Effector memory CD4-positive, alpha-beta T cell (primary cell): ENCODE data around the gene TTBK1.

Source experiments
- DNase-seq, 3 donors: peaks; one replicate each; pipeline ENCODE4 v3.0.0-alpha.2; 2020
- H3K27ac ChIP-seq: 2 replicates; pipeline ENCODE4 v1.7.0; 2013; ENCODE audit warnings: mild to moderate bottlenecking, low read length, moderate library complexity; ENCODE audit not compliant: insufficient read depth, poor library complexity, severe bottlenecking
- H3K27me3 ChIP-seq: replicated peaks from 2 replicates; pipeline ENCODE4 v1.7.0; 2013; ENCODE audit warnings: mild to moderate bottlenecking, low read length; ENCODE audit not compliant: insufficient read depth, control insufficient read depth, poor library complexity, severe bottlenecking
- H3K36me3 ChIP-seq: 2 replicates; pipeline ENCODE4 v1.7.0; 2013; ENCODE audit warnings: mild to moderate bottlenecking, low read length, moderate library complexity; ENCODE audit not compliant: control insufficient read depth, insufficient read depth
- H3K4me1 ChIP-seq: 2 replicates; pipeline ENCODE4 v1.7.0; 2013; ENCODE audit warnings: low read length, mild to moderate bottlenecking; ENCODE audit not compliant: control insufficient read depth, insufficient read depth, poor library complexity, severe bottlenecking
- H3K4me3 ChIP-seq: 2 replicates; pipeline ENCODE4 v1.7.0; 2013; ENCODE audit warnings: low read length, low read depth, mild to moderate bottlenecking; ENCODE audit not compliant: insufficient read depth, poor library complexity, severe bottlenecking
- H3K9me3 ChIP-seq: 2 replicates; pipeline ENCODE4 v1.7.0; 2013; ENCODE audit warnings: mild to moderate bottlenecking, low read length, moderate library complexity; ENCODE audit not compliant: control insufficient read depth

Gene TTBK1

DNA sequence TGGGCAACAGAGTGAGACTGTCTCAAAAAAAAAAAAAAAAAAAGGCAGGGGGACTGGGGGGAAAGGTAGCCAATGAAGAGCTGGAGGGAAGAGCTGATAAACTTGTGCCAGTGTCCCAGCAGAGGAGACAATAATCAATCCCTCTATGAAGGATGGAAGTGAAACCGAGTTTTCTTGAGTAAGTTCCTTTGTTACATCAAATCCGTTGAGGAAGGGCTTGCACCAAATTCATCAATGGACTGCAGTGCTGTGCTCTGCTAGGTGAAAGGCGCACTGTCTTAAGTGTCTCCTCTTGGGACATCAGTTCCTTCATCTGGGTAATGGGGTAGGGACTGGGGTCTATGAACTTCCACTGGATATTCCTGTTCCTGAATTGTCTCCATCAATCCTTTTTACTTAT, 68.4 kb downstream of the TTBK1 start:
- Histone ChIP-seq H3K4me1 (peaks cover 7% of the 10 kb centered on the region), H3K4me3 (no peak overlapping the region), H3K9me3 (no peaks in the 10 kb centered on the region), H3K36me3 (no peaks in the 10 kb centered on the region), H3K27me3 (no peaks in the 10 kb centered on the region), H3K27ac (no peak overlapping the region)
- DNase-seq = no peak

DNA sequence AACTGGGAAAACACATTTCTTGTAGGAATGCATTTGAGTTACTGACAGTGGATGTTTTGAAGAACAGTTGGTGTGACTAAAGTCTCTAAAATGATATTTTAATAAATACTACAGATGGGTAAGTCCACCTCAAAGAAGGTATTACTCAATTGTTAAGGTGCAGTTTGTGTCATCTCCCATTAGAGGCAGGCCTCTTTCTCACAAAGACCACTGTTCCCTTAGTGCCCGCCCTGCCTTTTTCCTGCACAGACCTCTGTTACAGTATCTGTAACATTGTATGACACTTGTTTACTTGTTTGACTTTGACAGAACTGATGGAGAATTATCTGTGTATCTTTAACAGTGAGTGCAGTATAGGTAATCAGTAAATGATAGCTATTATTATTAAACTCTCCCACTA, 70.5 kb downstream of the TTBK1 start:
- Histone ChIP-seq H3K4me3 (no peak overlapping the region), H3K36me3 (no peaks in the 10 kb centered on the region), H3K4me1 (peaks cover 4% of the 10 kb centered on the region), H3K27me3 (no peaks in the 10 kb centered on the region), H3K9me3 (no peaks in the 10 kb centered on the region), H3K27ac (no peak overlapping the region)
- no peak for DNase-seq

- Histone ChIP-seq H3K9me3 (no peaks in the 10 kb centered on the region), H3K36me3 (no peaks in the 10 kb centered on the region), H3K4me3 (no peak overlapping the region), H3K27me3 (no peaks in the 10 kb centered on the region), H3K4me1 (no peaks in the 10 kb centered on the region), H3K27ac (no peak overlapping the region)
- no peak for DNase-seq
Measured at GRCh38 chr6:43318011-43318410, 74.7 kb downstream of the TTBK1 start.

DNA sequence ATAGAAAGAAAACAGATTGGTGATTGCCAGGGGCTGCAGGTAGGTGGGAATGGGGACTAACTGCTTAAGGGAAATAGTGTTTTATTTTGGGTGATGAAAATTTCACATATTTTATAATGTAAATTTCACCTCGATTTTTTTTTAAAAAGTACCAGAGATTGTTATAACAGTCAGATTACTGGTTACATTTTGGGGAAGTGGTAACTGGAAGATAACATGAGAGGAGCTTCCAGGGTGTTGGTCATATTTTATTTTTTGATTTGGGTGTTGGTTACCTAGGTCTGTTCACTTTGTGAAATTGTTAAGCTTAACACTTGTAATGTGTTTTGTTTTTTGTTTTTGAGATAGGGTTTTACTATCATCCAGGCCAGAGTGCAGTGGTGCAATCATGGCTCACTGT, 82.6 kb downstream of the TTBK1 start:
- Histone ChIP-seq H3K36me3 (no peaks in the 10 kb centered on the region), H3K9me3 (no peaks in the 10 kb centered on the region), H3K27ac (no peak overlapping the region), H3K27me3 (no peaks in the 10 kb centered on the region), H3K4me3 (no peak overlapping the region), H3K4me1 (peaks cover under 1% of the 10 kb centered on the region)
- no peak for DNase-seq

DNA sequence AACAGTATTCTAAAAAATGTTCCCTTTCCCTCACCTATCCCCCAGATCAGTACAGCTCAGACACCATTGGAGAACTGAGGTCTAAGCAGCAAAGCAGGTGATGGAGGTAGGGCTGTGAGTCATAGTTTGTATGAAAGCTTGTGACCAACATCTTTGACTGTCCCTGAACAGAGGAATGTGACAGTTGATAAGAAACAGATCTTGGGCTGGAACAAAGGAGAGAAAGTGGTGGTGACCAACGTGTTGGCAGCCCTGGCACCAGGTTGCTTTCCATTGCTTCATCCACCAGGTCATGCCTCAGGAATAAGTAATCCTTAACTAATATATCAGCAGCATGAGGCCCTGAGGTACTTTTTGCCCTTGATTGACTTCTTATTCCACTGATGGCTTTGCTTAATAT, 85.2 kb downstream of the TTBK1 start:
- Histone ChIP-seq H3K9me3 (no peaks in the 10 kb centered on the region), H3K4me3 (no peak overlapping the region), H3K36me3 (no peaks in the 10 kb centered on the region), H3K27ac (no peak overlapping the region), H3K27me3 (no peaks in the 10 kb centered on the region), H3K4me1 (peaks cover 13% of the 10 kb centered on the region)
- DNase-seq = no peak

DNA sequence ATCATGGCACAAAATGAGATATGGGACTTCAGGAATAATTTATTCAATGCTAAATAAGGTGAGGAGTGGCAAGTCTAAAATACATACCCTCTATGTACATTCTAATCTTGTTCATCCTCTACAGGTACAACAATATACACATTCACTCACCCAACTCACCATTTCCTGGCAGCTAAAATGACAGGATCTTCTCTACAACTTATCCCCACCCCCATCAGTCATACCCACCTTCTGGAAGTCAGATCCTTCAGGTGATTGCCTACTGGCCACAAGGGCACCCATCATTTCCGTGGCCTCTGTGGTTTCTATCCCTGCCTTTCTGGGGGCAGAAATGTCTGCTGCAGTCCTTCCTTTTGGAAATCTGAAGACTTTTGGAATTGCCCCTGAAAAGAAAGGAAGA, 88.2 kb downstream of the TTBK1 start:
- H3K27me3 ChIP-seq = no peaks in the 10 kb centered on the region
- H3K27ac ChIP-seq = no peak overlapping the region
- DNase-seq = no peak
- no peaks in the 10 kb centered on the region for H3K36me3 ChIP-seq
- H3K4me3 ChIP-seq = peak overlapping the region; percentile 8
- H3K9me3 ChIP-seq = no peaks in the 10 kb centered on the region
- peaks cover 13% of the 10 kb centered on the region for H3K4me1 ChIP-seq

- no peaks in the 10 kb centered on the region for H3K27me3 ChIP-seq
- H3K36me3 ChIP-seq = peaks cover under 1% of the 10 kb centered on the region
- no peak overlapping the region for H3K4me3 ChIP-seq
- no peak for DNase-seq
- no peaks in the 10 kb centered on the region for H3K9me3 ChIP-seq
- H3K27ac ChIP-seq = no peak overlapping the region
- peaks cover 13% of the 10 kb centered on the region for H3K4me1 ChIP-seq
Measured at GRCh38 chr6:43331891-43332290, 88.6 kb downstream of the TTBK1 start.

DNA sequence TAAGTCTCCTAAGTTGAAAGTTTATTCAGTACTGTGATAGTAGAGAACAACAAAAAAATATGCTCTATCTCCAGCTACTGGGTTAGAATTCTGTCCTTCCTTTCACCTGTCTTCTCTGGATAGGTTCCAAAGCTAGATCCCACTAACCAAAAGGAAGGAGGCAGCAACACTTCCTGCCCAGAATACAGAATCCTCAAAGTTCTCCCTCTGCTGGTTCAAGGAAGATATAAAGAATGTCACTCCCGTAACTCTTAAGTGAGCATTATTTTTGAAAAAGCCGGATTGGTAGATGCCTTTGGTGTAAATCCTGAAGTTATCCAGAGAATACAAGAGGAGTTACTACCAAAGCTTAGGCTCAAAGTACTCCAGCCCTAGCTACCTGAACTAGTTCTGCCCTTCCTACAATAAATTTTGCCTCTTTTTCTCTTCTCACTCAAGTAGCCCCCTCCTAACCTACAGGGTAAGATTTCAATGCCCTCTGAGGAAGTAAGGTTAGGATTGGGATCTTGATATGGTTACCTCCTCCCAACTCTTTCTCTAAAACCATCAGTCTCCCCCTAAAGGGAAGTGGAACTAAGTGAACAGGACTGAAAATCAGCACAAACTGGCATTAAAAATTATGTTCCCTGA, 91.3 kb downstream of the TTBK1 start:
- H3K27me3 ChIP-seq = no peaks in the 10 kb centered on the region
- DNase-seq = no peak
- peaks cover 17% of the 10 kb centered on the region for H3K36me3 ChIP-seq
- H3K9me3 ChIP-seq = no peaks in the 10 kb centered on the region
- peaks cover 13% of the 10 kb centered on the region for H3K4me1 ChIP-seq
- no peak overlapping the region for H3K27ac ChIP-seq
- no peak overlapping the region for H3K4me3 ChIP-seq

DNA sequence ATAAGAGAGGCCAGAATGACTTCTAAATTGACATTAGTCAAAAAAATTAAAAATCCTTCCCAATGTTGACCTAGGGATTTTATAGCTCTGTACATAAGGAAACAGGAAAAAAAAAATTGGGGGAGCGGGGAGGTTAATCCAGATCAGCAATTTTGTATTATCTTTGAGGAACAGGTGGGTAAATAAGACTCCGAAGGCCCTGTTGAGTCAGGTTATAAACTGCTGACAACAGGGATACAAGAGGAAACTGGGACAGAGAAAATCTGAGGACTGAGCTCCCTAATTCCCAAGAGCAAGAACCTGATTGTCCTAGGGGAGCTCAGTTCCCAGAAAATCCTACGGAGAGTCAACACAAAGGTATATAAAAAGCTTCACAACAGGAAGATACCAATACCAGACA, 92.2 kb downstream of the TTBK1 start:
- Histone ChIP-seq H3K4me3 (no peak overlapping the region), H3K27ac (no peak overlapping the region), H3K27me3 (no peaks in the 10 kb centered on the region), H3K4me1 (peaks cover 13% of the 10 kb centered on the region), H3K9me3 (no peaks in the 10 kb centered on the region), H3K36me3 (peaks cover 26% of the 10 kb centered on the region)
- DNase-seq = no peak

GRCh38 chr6:43336382-43336781, 93.1 kb downstream of the TTBK1 start:
- Histone ChIP-seq H3K27ac (no peak overlapping the region), H3K36me3 (peaks cover 35% of the 10 kb centered on the region), H3K4me1 (peaks cover 7% of the 10 kb centered on the region), H3K27me3 (no peaks in the 10 kb centered on the region), H3K9me3 (no peaks in the 10 kb centered on the region), H3K4me3 (no peak overlapping the region)
- no peak for DNase-seq
